NB4 (cell line): Measurements from ENCODE around the gene NRP1.

Experiments
- DNase-seq: peaks from one replicate; pipeline ENCODE4 v3.0.0; 2010; ENCODE audit warnings: low read depth
- H3K4me3 ChIP-seq: one replicate; pipeline ENCODE4 v1.5.1; 2011; ENCODE audit warnings: mild to moderate bottlenecking, low read depth, low read length, moderate library complexity
- MYC ChIP-seq: IDR thresholded peaks from 2 replicates; pipeline ENCODE4 v1.6.1; 2011; ENCODE audit warnings: low read depth, low read length
- POLR2A ChIP-seq: IDR thresholded peaks from 2 replicates; pipeline ENCODE4 v1.6.1; 2011; ENCODE audit warnings: mild to moderate bottlenecking; ENCODE audit not compliant: insufficient read length; ENCODE audit errors: extremely low read depth
- TF ChIP-seq, protein P1 (sequence below): IDR thresholded peaks from 2 replicates; pipeline ENCODE4 v1.6.1; 2011; ENCODE audit warnings: low read depth, low read length
- TF ChIP-seq, protein P2 (sequence below): IDR thresholded peaks from one replicate; pipeline ENCODE4 v1.5.1; 2012; ENCODE audit warnings: low read depth, low read length

The NRP1 gene

GRCh38 chr10:33353853-33354252, 19.4 kb upstream of the NRP1 start:
- H3K4me3 ChIP-seq = no peak overlapping the region
- no peak for DNase-seq
- TF ChIP-seq, protein P1, sequence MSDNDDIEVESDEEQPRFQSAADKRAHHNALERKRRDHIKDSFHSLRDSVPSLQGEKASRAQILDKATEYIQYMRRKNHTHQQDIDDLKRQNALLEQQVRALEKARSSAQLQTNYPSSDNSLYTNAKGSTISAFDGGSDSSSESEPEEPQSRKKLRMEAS = no peak
- TF ChIP-seq MYC (no peak), POLR2A (no peak)
- TF ChIP-seq, protein P2, sequence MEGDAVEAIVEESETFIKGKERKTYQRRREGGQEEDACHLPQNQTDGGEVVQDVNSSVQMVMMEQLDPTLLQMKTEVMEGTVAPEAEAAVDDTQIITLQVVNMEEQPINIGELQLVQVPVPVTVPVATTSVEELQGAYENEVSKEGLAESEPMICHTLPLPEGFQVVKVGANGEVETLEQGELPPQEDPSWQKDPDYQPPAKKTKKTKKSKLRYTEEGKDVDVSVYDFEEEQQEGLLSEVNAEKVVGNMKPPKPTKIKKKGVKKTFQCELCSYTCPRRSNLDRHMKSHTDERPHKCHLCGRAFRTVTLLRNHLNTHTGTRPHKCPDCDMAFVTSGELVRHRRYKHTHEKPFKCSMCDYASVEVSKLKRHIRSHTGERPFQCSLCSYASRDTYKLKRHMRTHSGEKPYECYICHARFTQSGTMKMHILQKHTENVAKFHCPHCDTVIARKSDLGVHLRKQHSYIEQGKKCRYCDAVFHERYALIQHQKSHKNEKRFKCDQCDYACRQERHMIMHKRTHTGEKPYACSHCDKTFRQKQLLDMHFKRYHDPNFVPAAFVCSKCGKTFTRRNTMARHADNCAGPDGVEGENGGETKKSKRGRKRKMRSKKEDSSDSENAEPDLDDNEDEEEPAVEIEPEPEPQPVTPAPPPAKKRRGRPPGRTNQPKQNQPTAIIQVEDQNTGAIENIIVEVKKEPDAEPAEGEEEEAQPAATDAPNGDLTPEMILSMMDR = no peak

GRCh38 chr10:33353334-33353733, 18.9 kb upstream of the NRP1 start:
- TF ChIP-seq POLR2A (no peak), MYC (no peak)
- TF ChIP-seq, protein P1 = no peak
- TF ChIP-seq, protein P2 = no peak
- no peak for DNase-seq
- H3K4me3 ChIP-seq = no peak overlapping the region

GRCh38 chr10:33352615-33353014, 18.1 kb upstream of the NRP1 start:
- no peak overlapping the region for H3K4me3 ChIP-seq
- TF ChIP-seq, protein P1 = no peak
- TF ChIP-seq MYC (no peak), POLR2A (no peak)
- TF ChIP-seq, protein P2 = no peak
- DNase-seq = no peak

DNA sequence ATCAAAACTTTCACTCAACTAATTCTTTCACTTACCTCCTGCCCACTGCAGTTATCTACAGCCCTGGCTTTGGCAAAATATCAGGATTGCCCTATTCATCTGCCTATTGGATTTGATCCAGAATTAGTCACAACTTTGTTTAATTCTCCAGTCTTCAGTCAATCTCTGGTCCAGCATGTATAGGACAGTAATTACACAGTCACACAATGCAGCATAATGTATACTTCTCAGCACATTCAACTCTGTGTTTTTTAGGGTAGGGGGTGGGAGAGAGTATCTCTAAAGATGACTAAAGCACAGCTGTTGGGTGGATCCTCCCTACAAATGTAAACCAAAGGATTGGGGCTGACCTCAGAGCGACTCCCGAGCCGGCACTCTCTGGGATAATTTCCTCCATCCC, 17.7 kb upstream of the NRP1 start:
- H3K4me3 ChIP-seq = no peak overlapping the region
- TF ChIP-seq, protein P1 = no peak
- TF ChIP-seq MYC (no peak), POLR2A (no peak)
- TF ChIP-seq, protein P2 = no peak
- DNase-seq = no peak

DNA sequence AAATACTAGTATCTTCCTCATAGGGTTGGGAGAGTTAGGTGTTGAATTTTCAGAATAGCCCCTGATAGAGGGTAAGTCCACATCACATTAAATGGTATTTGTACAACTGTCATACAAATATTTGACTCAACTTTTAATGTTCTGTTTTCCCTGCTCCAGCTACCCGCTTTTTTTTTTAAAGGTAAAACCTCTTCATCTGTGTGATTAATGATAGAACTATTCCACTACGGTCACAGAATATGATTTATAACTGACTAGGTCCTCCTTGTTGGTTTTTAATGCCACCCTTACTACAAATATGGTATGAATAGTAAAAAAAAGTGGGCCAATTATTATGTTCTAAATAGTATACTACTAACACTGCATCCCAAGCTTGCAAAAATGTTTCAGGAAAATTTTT, 15.6 kb upstream of the NRP1 start:
- TF ChIP-seq, protein P1 = no peak
- TF ChIP-seq, protein P2 = no peak
- TF ChIP-seq MYC = no peak
- no peak for TF ChIP-seq POLR2A
- no peak for DNase-seq
- H3K4me3 ChIP-seq = no peak overlapping the region

DNA sequence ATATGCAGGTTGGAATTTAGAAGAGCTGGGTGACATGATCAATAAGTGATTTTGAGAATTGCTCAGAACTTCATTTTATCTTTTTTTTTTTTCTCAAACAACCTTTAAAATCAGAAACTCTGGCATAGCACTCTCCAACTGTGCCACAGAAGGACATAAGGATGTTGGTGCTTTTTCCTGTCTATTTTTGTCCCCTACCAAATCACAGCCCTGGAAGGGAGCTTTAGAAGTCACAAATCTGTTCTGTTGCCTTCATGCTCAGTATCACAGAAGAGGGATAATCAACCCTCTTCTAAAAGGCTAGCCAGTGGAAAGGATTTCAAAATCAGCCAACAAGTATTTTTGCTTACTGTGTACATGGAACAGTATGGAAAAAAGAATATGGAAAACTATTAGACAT, 14.8 kb upstream of the NRP1 start:
- DNase-seq = no peak
- TF ChIP-seq, protein P1 = no peak
- TF ChIP-seq POLR2A (no peak), MYC (no peak)
- TF ChIP-seq, protein P2 = no peak
- H3K4me3 ChIP-seq = no peak overlapping the region
